WERI-Rb-1 (cell line): Measurements from ENCODE around the gene ST3GAL2.
"Not testable (repeated sequence)": the region's sequence is repeated elsewhere in the genome, so short reads cannot be mapped to it uniquely, and the experiment has no call there.

Experiments
- DNase-seq: peaks from one replicate; pipeline ENCODE4 v3.0.0-alpha.2; 2020
- H3K27ac ChIP-seq: fragments of 250-450 bp; sonication (Bioruptor Pico); 2 replicates; pipeline ENCODE4 v1.5.1; 2020; ENCODE audit warnings: mild to moderate bottlenecking, moderate library complexity
- H3K27me3 ChIP-seq: fragments of 250-450 bp; sonication (Bioruptor Pico); 2 replicates; pipeline ENCODE4 v1.5.1; 2021; ENCODE audit warnings: mild to moderate bottlenecking, low read depth, moderate library complexity; ENCODE audit not compliant: insufficient read depth, severe bottlenecking
- H3K36me3 ChIP-seq: fragments of 250-450 bp; sonication (Bioruptor Pico); 2 replicates; pipeline ENCODE4 v1.5.1; 2020; ENCODE audit warnings: mild to moderate bottlenecking, moderate library complexity
- H3K4me3 ChIP-seq: 2 replicates; pipeline ENCODE4 v1.5.1; 2011; ENCODE audit warnings: low read depth, mild to moderate bottlenecking, control low read depth, low read length
- H3K9me3 ChIP-seq: fragments of 250-450 bp; sonication (Bioruptor Pico); 2 replicates; pipeline ENCODE4 v1.5.1; 2021; ENCODE audit warnings: mild to moderate bottlenecking, moderate library complexity; ENCODE audit not compliant: severe bottlenecking
- CTCF ChIP-seq: IDR thresholded peaks from 2 replicates; pipeline ENCODE4 v1.5.1; 2011; ENCODE audit warnings: low read depth, mild to moderate bottlenecking, control low read depth, inconsistent platforms, low read length

ST3GAL2 gene

GRCh38 chr16:70453892-70454221, 15.0 kb upstream of the ST3GAL2 start:
- Histone ChIP-seq H3K27me3 (no peaks in the 10 kb centered on the region), H3K4me3 (peak overlapping the region; percentile 78), H3K27ac (peak overlapping the region; percentile 99), H3K9me3 (no peaks in the 10 kb centered on the region), H3K36me3 (no peaks in the 10 kb centered on the region)
- no peak for DNase-seq
- TF ChIP-seq CTCF, result no peak

- Histone ChIP-seq H3K4me3 (peak overlapping the region; percentile 78), H3K27me3 (no peaks in the 10 kb centered on the region), H3K27ac (no peak overlapping the region), H3K9me3 (no peaks in the 10 kb centered on the region), H3K36me3 (no peaks in the 10 kb centered on the region)
- no peak for DNase-seq
- TF ChIP-seq CTCF, result no peak
Measured at GRCh38 chr16:70453117-70453891, 14.4 kb upstream of the ST3GAL2 start.

GRCh38 chr16:70451004-70451340, 12.1 kb upstream of the ST3GAL2 start:
- DNase-seq, H3K9me3 ChIP-seq, H3K27me3 ChIP-seq, H3K4me3 ChIP-seq, H3K27ac ChIP-seq, H3K36me3 ChIP-seq: not testable (repeated sequence)

GRCh38 chr16:70450142-70451003, 11.5 kb upstream of the ST3GAL2 start:
- H3K4me3 ChIP-seq, H3K27ac ChIP-seq, H3K36me3 ChIP-seq, H3K27me3 ChIP-seq, DNase-seq, H3K9me3 ChIP-seq: not testable (repeated sequence)

GRCh38 chr16:70448075-70448474, 9.2 kb upstream of the ST3GAL2 start:
- TF ChIP-seq CTCF, result no peak
- no peak overlapping the region for H3K4me3 ChIP-seq
- DNase-seq, result peak; percentile 30
- H3K9me3 ChIP-seq, result no peaks in the 10 kb centered on the region
- H3K27ac ChIP-seq, result peak overlapping the region; percentile 37; the same call in 1 of the 2 replicates
- no peaks in the 10 kb centered on the region for H3K36me3 ChIP-seq
- no peaks in the 10 kb centered on the region for H3K27me3 ChIP-seq

- Histone ChIP-seq H3K27me3 (no peaks in the 10 kb centered on the region), H3K36me3 (no peaks in the 10 kb centered on the region), H3K4me3 (no peak overlapping the region), H3K9me3 (no peaks in the 10 kb centered on the region), H3K27ac (no peak overlapping the region)
- DNase-seq, result no peak
- no peak for TF ChIP-seq CTCF
Measured at GRCh38 chr16:70444249-70445063, 5.6 kb upstream of the ST3GAL2 start.
